LoVo (cell line): ENCODE results near the gene KDM4B.

Source experiments
- DNase-seq: peaks from one replicate; pipeline ENCODE4 v3.0.0-alpha.2; 2016; ENCODE audit warnings: low spot score

Gene KDM4B

DNA sequence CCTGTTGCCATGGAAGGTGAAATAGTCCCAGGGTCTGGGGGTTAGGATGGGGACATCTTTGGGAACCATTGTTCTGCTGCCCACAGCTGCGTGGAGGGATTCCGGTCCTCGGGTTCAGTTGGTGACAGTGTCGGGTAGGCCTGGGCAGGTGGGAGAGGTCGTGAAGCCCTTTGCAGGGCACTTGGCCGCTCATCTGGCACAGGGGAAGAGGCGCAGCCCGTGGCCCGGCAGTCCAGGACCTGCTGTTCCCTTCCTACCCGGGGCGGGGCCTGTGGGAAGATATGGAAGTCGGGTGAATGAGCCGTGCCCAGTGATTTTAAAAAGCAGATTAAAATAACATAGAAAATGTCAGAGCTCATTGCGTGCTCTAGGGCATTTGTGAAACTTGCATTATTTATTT, 44.8 kb downstream of the KDM4B start:
- DNase-seq = no peak

DNA sequence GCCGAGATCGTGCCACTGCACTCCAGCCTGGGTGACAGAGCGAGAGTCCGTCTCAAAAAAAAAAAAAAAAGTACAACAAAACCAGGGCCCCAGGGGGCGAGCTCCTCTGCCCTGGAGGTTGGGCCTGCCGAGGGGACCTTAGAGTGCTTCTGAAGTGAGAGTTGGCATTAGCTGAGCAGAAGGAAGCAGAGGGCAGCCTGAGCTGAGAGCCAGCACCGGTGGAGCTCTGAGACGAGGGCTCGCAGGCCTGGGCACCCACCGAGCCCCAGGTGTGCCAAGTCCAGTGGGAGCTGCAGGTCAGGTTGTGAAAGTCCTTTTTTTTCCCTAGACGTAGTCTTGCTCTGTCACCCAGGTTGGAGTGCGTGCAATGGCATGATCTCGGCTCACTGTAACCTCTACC, 46.0 kb downstream of the KDM4B start:
- no peak for DNase-seq

- DNase-seq = no peak
Measured at GRCh38 chr19:5016268-5016667, 47.4 kb downstream of the KDM4B start.

DNA sequence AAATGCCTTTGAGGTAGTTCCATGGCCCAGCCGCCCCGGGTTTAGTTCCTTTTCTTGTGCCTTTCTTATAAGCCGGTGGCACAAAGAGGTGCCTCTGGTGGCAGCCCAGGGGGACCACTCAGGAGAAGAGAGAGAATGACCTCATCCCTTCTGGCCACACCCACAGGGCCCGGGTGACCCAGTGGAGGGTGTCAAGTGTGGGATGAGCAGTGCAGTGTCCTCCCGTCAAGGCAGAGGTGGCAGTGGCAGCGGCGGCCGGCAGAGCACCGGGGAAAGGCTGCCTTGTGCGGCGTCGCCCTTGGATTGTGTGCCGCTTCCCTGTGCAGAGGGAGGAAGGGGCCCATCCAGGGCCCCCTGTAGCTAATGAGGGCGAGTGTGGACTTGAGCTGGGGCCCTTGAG, 47.9 kb downstream of the KDM4B start:
- DNase-seq = no peak

DNA sequence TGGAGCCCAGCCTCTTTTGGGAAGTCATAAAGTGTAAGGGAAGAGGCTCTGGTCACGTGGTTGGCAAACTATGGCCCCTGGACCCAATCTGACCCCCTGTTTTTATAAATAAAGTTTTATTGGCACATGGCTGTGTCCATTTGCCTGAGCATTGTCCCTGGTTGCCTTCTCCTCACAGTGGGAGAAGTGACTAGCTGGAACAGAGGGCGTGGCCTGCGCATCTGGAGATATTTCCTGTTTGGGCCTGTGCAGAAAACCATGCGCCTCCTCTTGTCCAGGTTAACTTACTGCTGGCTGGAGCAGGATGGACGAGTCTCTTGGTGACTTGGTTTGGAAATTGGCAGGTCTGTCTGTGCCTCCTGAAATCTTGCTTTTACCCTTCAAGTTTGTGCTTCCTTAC, 48.3 kb downstream of the KDM4B start:
- no peak for DNase-seq

GRCh38 chr19:5018224-5019015, 49.5 kb downstream of the KDM4B start:
- no peak for DNase-seq

- DNase-seq = no peak
Measured at GRCh38 chr19:5020368-5020767, 51.5 kb downstream of the KDM4B start.

DNA sequence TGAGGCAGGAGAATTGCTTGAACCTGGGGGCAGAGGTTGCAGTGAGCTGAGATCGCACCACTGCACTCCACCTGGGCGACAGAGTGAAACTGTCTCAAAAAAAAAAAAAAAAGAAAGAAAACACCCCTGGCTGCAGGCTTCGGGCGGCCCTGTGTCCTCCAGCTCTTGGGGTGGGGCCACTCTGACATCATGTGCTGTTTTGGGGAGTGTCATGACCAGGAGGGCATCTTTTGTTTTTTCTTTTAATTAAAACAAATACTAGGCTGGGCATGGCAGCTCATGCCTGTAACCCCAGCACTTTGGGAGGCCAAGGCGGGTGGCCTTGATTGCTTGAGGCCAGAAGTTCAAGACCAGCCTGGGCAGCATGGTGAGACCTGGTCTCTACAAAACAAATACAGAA, 52.1 kb downstream of the KDM4B start:
- DNase-seq = no peak

DNA sequence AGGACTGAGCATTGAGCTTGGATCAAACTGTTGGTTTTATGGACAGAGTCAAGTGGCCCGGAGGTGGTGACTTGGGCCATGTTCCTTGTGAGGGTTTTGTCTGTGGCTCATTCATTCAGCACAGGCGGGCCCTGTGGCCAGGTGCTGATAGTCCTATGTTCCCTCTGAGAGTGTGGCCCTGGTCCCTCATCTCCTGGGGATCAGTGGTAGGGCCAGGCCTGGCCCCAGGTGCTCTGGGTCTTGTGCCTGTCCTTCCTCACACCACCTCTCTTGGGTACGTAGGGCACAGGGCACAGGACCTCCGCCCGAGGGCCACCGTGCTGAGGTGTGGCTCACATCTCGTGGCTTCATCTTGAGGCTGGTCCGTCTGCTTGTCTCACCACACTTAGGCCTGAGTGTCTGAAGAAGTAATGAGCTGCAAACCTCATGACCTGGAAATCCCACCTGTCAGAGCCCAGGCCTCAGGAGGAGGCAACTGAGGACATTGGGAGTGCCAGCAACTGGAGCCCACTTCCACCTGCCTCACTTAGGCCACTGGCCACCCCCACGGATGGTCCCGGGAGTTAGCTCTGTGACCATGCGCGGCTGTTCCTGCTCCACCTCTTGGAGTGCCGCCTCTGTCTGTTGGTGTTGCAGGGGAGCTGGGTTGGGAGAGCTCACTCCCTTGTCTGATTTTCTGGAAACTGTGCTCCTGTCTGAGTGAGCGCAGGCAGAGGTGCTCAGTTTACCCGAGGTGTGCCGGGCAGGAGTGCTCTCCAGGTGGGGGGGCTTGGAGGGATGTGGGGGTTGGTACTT, 53.4 kb downstream of the KDM4B start:
- DNase-seq = no peak

DNA sequence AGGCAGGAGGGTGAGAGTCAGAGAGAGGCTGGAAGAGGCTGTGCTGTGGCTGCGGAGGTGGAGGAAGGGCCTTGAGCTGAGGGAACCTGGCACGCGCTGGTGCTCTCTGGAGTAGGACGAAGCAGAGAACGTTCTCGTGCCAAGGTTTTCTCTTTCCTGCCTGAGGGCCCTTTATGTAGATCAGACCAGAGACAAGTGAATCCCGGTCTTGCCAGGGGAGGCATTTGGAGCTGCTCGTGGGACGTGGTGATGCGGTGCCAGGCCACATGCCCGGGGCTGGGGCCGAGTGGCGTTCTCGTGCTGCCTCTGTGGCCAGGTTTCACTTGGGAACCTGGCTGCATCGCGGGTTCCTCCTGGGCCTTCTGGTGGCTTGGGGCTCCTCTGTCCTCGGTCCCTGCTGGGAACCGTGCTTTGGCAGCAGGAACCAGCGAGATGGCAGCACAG, 54.2 kb downstream of the KDM4B start:
- DNase-seq = no peak

- no peak for DNase-seq
Measured at GRCh38 chr19:5024282-5024681, 55.4 kb downstream of the KDM4B start.

- DNase-seq = no peak
Measured at GRCh38 chr19:5025027-5025426, 56.1 kb downstream of the KDM4B start.

DNA sequence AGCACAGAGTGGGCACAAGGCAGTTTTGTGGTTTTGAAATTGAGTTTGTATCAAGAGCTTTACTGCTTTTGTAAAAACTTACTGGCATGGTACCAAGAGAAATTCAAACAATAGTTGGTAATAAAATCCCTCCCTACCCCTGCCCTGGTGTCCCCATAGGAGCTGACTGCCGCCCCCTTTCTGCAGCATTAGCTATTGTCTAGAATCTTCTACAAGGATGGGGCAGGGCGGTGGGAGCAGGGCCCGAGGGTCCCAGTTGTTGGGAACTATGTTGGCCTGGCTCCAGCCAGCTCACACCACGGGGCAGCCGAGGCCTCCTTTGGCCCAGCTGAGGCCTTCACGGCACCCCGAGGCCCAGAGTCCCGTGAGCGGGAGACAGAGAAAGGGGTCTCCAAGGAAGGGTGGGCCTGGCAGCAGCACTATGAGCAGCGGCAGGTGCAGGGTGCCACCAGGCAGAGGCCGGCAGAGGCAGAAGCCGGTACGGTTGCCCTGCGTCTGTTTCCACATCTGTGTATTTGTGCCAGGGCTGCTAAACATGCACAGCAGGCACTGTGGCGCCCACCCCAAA, 57.9 kb downstream of the KDM4B start:
- no peak for DNase-seq

DNA sequence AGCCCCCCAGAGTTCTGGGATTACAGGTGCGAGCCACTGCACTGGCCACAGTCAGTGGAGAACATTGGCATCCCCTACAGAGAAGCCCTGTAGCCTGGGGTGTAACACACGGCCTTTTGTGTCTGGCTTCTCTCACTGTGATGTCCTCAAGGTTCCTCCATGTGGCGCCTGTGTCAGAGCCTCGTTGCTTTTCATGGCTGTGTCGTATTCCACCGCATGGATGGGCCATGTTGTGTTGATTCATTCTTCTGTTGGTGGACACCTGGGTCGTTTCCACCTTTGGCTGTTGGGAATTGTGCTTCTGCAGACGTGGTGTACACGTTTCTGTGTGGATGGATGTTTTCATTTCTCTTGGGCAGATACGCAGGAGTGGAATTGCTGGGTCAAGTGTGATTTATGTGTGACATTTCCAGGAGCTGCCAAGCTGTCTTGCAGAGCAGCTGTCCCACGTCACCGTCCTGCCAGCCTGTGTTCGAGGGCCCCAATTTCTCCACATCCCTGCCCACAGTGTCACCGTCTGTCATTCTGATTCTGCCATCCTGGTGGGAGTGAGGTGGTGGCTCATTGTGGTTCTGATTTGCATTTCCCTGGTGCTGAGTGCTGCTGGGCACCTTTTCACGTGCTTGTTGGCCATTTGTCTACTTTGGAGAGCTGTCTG, 59.4 kb downstream of the KDM4B start:
- no peak for DNase-seq

DNA sequence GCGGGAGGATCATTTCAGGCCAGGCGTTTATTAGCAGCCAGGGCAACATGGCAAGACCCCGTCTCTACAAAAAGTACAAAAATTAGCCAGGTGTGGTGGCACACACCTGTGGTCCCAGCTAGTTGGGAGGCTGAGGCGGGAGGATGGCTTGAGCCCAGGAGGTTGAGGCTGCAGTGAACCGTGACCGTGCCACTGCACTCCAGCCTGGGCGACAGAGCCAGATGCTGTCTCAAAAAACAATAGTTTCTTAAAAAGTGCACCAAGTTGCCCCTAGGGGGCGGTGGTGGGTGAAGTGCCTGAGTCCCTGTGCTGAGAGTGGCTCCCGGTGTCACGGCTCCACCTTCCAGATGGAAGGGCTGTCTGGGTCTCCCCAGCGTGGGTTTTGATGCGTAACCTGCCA, 60.7 kb downstream of the KDM4B start:
- DNase-seq = peak; percentile 20

DNA sequence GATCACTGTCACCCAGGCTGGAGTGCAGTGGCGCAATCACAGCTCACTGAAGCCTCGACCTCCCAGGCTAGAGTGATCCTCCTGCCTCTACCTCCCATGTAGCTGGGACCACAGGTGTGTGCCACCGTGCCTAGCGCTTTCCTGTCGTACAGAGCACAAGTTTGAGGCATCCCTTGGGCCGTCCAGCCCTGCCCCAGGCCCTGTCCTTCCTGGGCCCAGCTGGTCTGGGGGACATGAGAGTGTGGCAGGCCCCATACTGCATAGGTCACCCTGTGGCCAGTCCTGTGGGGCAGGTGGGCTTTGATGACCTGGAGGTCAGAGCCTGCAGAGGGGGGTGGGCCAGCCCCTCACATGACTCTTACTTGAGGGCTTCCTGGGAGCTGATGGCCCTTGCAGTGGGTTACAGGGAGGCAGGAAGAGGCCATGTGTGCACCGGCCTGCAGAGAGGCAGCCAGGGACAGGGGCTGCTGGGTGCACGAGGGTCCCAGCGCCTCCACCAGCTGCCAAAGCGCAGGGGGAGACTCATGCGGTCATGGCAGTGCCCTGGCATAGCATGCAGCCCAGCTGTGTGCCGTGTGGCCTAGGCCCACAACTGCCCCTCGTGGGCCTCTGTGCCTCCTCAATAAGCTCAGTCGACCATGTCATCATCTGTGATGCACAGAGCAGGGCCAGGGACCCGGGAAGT, 61.4 kb downstream of the KDM4B start:
- no peak for DNase-seq

DNA sequence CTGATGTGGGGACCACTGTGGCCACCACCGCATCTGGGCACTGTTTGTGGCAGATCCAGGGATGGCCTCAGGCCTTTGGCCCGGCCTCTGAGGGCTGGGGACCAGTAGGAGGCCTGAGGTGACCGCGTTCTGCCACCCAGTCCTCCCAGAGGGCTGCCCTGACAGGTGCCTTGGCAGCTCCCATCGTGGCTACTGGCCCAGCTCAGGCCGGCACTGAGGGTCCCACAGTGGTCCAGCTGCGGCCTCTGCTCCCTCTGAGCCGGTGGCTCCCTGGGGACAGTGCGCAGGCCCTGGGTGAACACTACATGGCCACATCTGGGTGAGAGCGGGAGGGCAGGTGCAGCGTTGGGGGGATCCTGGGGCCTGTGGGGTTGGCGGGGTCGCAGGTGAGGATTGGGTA, 61.9 kb downstream of the KDM4B start:
- DNase-seq = no peak

DNA sequence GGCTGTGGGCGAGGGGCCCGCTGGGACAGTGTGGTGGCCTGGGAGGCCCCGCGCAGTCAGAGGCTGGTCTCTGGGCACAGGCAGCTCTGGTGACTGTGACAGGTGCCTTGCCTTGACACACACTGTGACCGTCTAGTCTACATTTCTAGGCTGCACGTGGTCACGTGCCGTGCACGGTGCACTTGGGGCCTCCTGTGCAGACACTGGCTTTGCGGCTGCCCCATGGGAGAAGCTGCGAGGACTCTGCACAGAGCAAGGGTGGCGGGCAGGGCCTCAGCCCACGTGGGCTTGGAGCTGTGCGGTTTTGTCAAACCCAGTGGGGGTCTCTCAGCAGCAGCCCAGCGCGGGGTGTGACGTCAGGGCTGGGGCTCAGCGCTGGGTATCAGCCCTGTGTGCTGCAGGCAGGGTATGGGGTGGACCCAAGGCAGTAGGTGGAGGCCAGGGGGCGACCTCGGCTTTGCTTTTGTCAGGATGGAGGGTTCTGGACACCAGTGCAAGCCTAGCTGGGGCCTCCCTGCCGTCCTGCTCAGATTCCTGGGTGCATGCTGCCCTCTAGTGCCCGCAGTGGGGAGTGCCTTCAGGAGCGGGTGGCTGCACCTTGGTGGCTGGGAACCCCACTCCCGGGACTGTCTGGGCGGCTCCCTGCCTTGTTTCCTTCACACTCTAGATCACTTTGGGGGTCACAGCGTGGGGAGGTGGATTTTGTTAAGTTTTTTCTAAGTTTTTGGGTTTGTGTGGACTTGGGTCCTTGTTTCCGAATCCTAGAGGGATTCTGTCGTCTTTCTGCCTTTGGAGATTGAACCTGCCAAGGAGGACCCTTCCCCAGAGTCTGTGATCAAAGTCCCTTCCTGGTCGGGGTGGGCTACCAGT, 62.6 kb downstream of the KDM4B start:
- peak; percentile 74 for DNase-seq

DNA sequence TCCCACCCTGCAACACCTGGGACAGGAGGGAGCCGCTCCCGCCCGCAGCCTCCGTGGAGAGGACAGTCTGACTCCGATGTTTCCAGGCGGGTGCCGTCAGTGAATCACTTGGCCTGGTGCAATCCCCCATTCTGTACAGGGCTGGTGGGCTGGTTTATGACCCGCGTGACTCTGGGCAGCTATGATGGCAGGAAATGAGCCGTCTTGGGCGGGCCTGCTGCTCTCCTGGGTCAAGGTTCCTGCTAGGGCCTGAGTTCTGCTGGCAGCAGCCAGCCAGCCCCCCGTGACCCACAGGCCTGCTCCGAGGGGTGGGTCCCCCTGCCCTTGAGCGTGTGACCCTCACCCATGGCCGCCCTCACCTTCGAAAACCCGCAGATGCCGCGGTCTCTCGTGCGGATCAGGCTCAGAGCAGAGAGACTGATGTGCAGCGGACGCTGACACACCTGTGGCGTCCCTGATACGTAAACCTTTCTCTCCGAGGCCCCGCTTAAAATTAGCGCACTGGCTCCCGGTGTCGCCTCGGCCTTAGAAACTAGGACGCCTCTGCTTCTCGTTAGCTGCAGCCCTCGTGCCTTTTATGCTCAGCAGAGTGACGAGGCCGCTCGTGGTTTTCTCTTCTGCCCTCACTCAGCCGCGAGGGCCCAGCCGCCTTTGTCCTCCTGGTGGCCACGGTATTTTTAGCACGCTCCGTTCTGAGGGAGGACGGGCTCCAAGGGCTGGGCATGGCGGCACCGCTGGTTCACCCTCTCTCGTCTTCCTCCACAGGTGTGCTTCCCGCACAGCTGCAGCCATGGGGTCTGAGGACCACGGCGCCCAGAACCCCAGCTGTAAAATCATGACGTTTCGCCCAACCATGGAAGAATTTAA, 63.4 kb downstream of the KDM4B start:
- DNase-seq = no peak
